Measurements from ENCODE around the gene NTRK3. TPM values are rescaled to one million over a fixed set of nuclear protein-coding genes. Genes with fewer than 3 reads are reported as not detected.

Gene NTRK3
- total RNA-seq, 2 experiments from 2014 or later, result 0.78 TPM; not detected in 1

- no peaks in the 10 kb centered on the region for H3K36me3 Mint-ChIP-seq (ENCODE audit: low read depth)
Observed at GRCh38 chr15:88204584-88204983, 52.0 kb downstream of the NTRK3 start.

GRCh38 chr15:88202231-88202630 lies 54.3 kb downstream of the NTRK3 start:
- ATAC-seq (ENCODE audit: poor library complexity) (no peak), DNase-seq (no peak)

More at GRCh38 chr15:88204584-88204983, 52.0 kb downstream of the NTRK3 start:
- Mint-ChIP-seq H3K27me3 (peaks cover 11% of the 10 kb centered on the region), H3K27ac (no peak overlapping the region), H3K9me3 (no peaks in the 10 kb centered on the region), H3K4me3 (no peak overlapping the region), H3K4me1 (ENCODE audit: low read depth) (no peaks in the 10 kb centered on the region)
- DNase-seq (no peak), ATAC-seq (ENCODE audit: poor library complexity) (no peak)
- no peaks in the 10 kb centered on the region for H3K36me3 ChIP-seq (ENCODE audit: insufficient read depth, low read length)
- no peak overlapping the region for H3K27ac ChIP-seq (ENCODE audit: low read depth in 1 of 2, low read length in 2 of 2)
- H3K4me1 ChIP-seq (ENCODE audit: insufficient read depth, low read length), result no peaks in the 10 kb centered on the region
- no peak for TF ChIP-seq CTCF (IDR thresholded peaks at IDR 0.05)
- ChIA-PET CTCF (no interaction called here), POLR2A (no interaction called here)
- peaks cover 0 to 4% of the 10 kb centered on the region in 2 experiments for H3K27me3 ChIP-seq (ENCODE audit: control insufficient read depth in 1 of 2, insufficient read depth in 2 of 2, low read length in 2 of 2)
- no peaks in the 10 kb centered on the region for H3K9me3 ChIP-seq (ENCODE audit: control insufficient read depth in 1 of 2, insufficient read depth in 1 of 2, low read length in 2 of 2)
- intact Hi-C loops (cut with DNase I, micrococcal nuclease), result no loop called here
- H3K4me3 ChIP-seq (ENCODE audit: low read length), result no peak overlapping the region

GRCh38 chr15:88201207-88201606 lies 55.3 kb downstream of the NTRK3 start:
- Histone ChIP-seq H3K36me3 (ENCODE audit: insufficient read depth, low read length) (no peaks in the 10 kb centered on the region), H3K4me3 (ENCODE audit: low read length) (no peak overlapping the region), H3K27me3 (ENCODE audit: control insufficient read depth in 1 of 2, insufficient read depth in 2 of 2, low read length in 2 of 2) (peaks cover 0 to 4% of the 10 kb centered on the region in 2 experiments), H3K4me1 (ENCODE audit: insufficient read depth, low read length) (no peaks in the 10 kb centered on the region), H3K27ac (ENCODE audit: low read depth in 1 of 2, low read length in 2 of 2) (no peak overlapping the region), H3K9me3 (ENCODE audit: control insufficient read depth in 1 of 2, insufficient read depth in 1 of 2, low read length in 2 of 2) (no peaks in the 10 kb centered on the region)
- ATAC-seq (ENCODE audit: poor library complexity), result no peak
- no peak for TF ChIP-seq CTCF (IDR thresholded peaks at IDR 0.05)
- intact Hi-C loops (cut with DNase I, micrococcal nuclease), result no loop called here
- DNase-seq, result no peak
- ChIA-PET CTCF (no interaction called here), POLR2A (no interaction called here)
- Mint-ChIP-seq H3K27me3 (peaks cover 11% of the 10 kb centered on the region), H3K9me3 (no peaks in the 10 kb centered on the region), H3K27ac (no peak overlapping the region), H3K4me1 (ENCODE audit: low read depth) (no peaks in the 10 kb centered on the region), H3K4me3 (no peak overlapping the region), H3K36me3 (ENCODE audit: low read depth) (no peaks in the 10 kb centered on the region)

More at GRCh38 chr15:88202231-88202630, 54.3 kb downstream of the NTRK3 start:
- H3K9me3 Mint-ChIP-seq, result no peaks in the 10 kb centered on the region
- no peak overlapping the region for H3K27ac Mint-ChIP-seq
- H3K27me3 Mint-ChIP-seq, result peaks cover 11% of the 10 kb centered on the region
- no peaks in the 10 kb centered on the region for H3K4me1 ChIP-seq (ENCODE audit: insufficient read depth, low read length)
- no peak overlapping the region for H3K4me3 ChIP-seq (ENCODE audit: low read length)
- intact Hi-C loops (cut with DNase I, micrococcal nuclease), result no loop called here
- no peaks in the 10 kb centered on the region for H3K4me1 Mint-ChIP-seq (ENCODE audit: low read depth)
- H3K9me3 ChIP-seq (ENCODE audit: control insufficient read depth in 1 of 2, insufficient read depth in 1 of 2, low read length in 2 of 2), result no peaks in the 10 kb centered on the region
- CTCF ChIA-PET, result no interaction called here
- no peaks in the 10 kb centered on the region for H3K36me3 Mint-ChIP-seq (ENCODE audit: low read depth)
- peaks cover 0 to 4% of the 10 kb centered on the region in 2 experiments for H3K27me3 ChIP-seq (ENCODE audit: control insufficient read depth in 1 of 2, insufficient read depth in 2 of 2, low read length in 2 of 2)
- H3K36me3 ChIP-seq (ENCODE audit: insufficient read depth, low read length), result no peaks in the 10 kb centered on the region
- POLR2A ChIA-PET, result no interaction called here
- H3K4me3 Mint-ChIP-seq, result no peak overlapping the region
- no peak for TF ChIP-seq CTCF (IDR thresholded peaks at IDR 0.05)
- H3K27ac ChIP-seq (ENCODE audit: low read depth in 1 of 2, low read length in 2 of 2), result no peak overlapping the region

Measured in CD4-positive, alpha-beta T cell (primary cell).